GM19099 (cell line): ENCODE data around the gene SLC33A1.

Experiments used
- POLR2A ChIP-seq: IDR thresholded peaks from 3 replicates; pipeline ENCODE4 v1.6.1; 2011; ENCODE audit warnings: low read depth; ENCODE audit not compliant: insufficient read length; ENCODE audit errors: extremely low read depth

Gene SLC33A1

GRCh38 chr3:155805802-155806618, 48.2 kb downstream of the SLC33A1 start, which contains the start of gene C3orf33:
TSS of gene C3orf33 (minus strand) at chr3:155806278. CDS start at chr3:155806252, 26 bp downstream.
- peak; percentile 71 for TF ChIP-seq POLR2A

GRCh38 chr3:155805204-155805801, 48.9 kb downstream of the SLC33A1 start:
- TF ChIP-seq POLR2A, result no peak

GRCh38 chr3:155804323-155804722, 49.9 kb downstream of the SLC33A1 start:
- TF ChIP-seq POLR2A, result no peak

GRCh38 chr3:155792532-155792931, 61.7 kb downstream of the SLC33A1 start:
- TF ChIP-seq POLR2A, result no peak

- no peak for TF ChIP-seq POLR2A
These were observed 63.0 kb downstream of the SLC33A1 start for GRCh38 chr3:155791190-155791589.

- no peak for TF ChIP-seq POLR2A
These were observed 63.8 kb downstream of the SLC33A1 start for GRCh38 chr3:155790272-155790925.

GRCh38 chr3:155785662-155786295, 68.4 kb downstream of the SLC33A1 start:
- TF ChIP-seq POLR2A, result no peak

- TF ChIP-seq POLR2A, result no peak
These were observed 71.8 kb downstream of the SLC33A1 start for GRCh38 chr3:155782390-155782953.

- TF ChIP-seq POLR2A, result no peak
These were observed 73.9 kb downstream of the SLC33A1 start for GRCh38 chr3:155780291-155780690.

- TF ChIP-seq POLR2A, result no peak
These were observed 75.8 kb downstream of the SLC33A1 start for GRCh38 chr3:155778462-155778861.

GRCh38 chr3:155772801-155773200, 81.4 kb downstream of the SLC33A1 start:
- no peak for TF ChIP-seq POLR2A

GRCh38 chr3:155771126-155771525, 83.1 kb downstream of the SLC33A1 start:
- no peak for TF ChIP-seq POLR2A
